Natural killer cell (primary cell): ENCODE results near the gene DNAH11. TPM values are rescaled to one million over a fixed set of nuclear protein-coding genes. Genes with fewer than 3 reads are reported as not detected.

ENCODE experiments used
- ATAC-seq, 3 donors: fragments of 150-1000 bp in 2 of 3; fragments of 200-7000 bp in 1 of 3; cut with Tn5 transposase; 1 replicate in 1 of 3; 2 replicates in 2 of 3; pipeline ENCODE4 v1.10.0; 2021; ENCODE audit warnings: mild to moderate bottlenecking in 2 of 3, moderate library complexity in 2 of 3
- DNase-seq, 2 donors: peaks; one replicate each; pipeline versions ENCODE4 v3.0.0 to v3.0.0-alpha.2; 2013 to 2021; ENCODE audit warnings: mixed read lengths in 1 of 2
- H3K27ac ChIP-seq: one replicate; pipeline ENCODE4 v1.5.1; 2013; ENCODE audit warnings: mild to moderate bottlenecking, low read length
- H3K27me3 ChIP-seq: one replicate; pipeline ENCODE4 v1.6.1; 2013; ENCODE audit warnings: low read length; ENCODE audit not compliant: control insufficient read depth, insufficient read depth
- H3K36me3 ChIP-seq: one replicate; pipeline ENCODE4 v1.6.1; 2013; ENCODE audit warnings: low read length; ENCODE audit not compliant: control insufficient read depth, insufficient read depth
- H3K4me1 ChIP-seq: one replicate; pipeline ENCODE4 v1.6.1; 2013; ENCODE audit warnings: low read length; ENCODE audit not compliant: control insufficient read depth, insufficient read depth
- H3K4me3 ChIP-seq: one replicate; pipeline ENCODE4 v1.5.1; 2013; ENCODE audit warnings: low read length
- H3K9me3 ChIP-seq: one replicate; pipeline ENCODE4 v1.6.1; 2013; ENCODE audit warnings: low read length; ENCODE audit not compliant: control insufficient read depth, insufficient read depth
- H3K27ac Mint-ChIP-seq, 2 donors: one replicate each; pipeline ENCODE4 v1.8.0; 2022; ENCODE audit warnings: mild to moderate bottlenecking in 2 of 2, mixed read lengths in 2 of 2, moderate library complexity in 1 of 2
- H3K27me3 Mint-ChIP-seq, 2 donors: one replicate each; pipeline ENCODE4 v1.8.0; 2022; ENCODE audit warnings: low read depth in 2 of 2, mixed read lengths in 2 of 2
- H3K36me3 Mint-ChIP-seq: one replicate; pipeline ENCODE4 v1.8.0; 2022; ENCODE audit warnings: mixed read lengths
- H3K4me1 Mint-ChIP-seq, 2 donors: one replicate each; pipeline ENCODE4 v1.8.0; 2022; ENCODE audit warnings: mixed read lengths in 2 of 2
- H3K4me3 Mint-ChIP-seq: one replicate; pipeline ENCODE4 v1.8.0; 2022; ENCODE audit warnings: mild to moderate bottlenecking, moderate library complexity, mixed read lengths
- H3K9me3 Mint-ChIP-seq, 2 donors: one replicate each; pipeline ENCODE4 v1.8.0; 2022; ENCODE audit warnings: mixed read lengths in 2 of 2
- WGBS: methylation state at CpG from one replicate; pipeline ENCODE4 v1.1.7; 2013; ENCODE audit warnings: missing lambda C conversion rate; ENCODE audit not compliant: insufficient coverage; 5-methylcytosine and 5-hydroxymethylcytosine counted together
- intact Hi-C: fragments of 100-400 bp; cut with micrococcal nuclease; formaldehyde crosslinking; loops from one replicate; pipeline ENCODE4 v1.14.2; 2022
- total RNA-seq, 4 donors: library from RNA; stranded (reverse); fragments of 120-200 nt in 1 of 4; gene quantifications; one replicate each; pipeline versions ENCODE4 v1.2.3 to v1.2.4, GENCODE V29; 2013 to 2022
- TF ChIP-seq, protein P1 (sequence below): fragments of 200-600 bp; IDR thresholded peaks from one replicate; pipeline ENCODE4 v1.8.0; 2022; ENCODE audit warnings: antibody characterized with exemption

The DNAH11 gene
- total RNA-seq, 3 donors from 2014 or later (not counting 1 experiment from before 2014, with no cell fraction given), result 0.09 to 0.48 (median 0.39) TPM

- Histone ChIP-seq H3K27me3 (no peaks in the 10 kb centered on the region), H3K27ac (no peak overlapping the region), H3K4me3 (no peak overlapping the region), H3K4me1 (no peaks in the 10 kb centered on the region), H3K9me3 (no peaks in the 10 kb centered on the region), H3K36me3 (no peaks in the 10 kb centered on the region)
- Mint-ChIP-seq H3K4me3 (no peak overlapping the region), H3K36me3 (no peaks in the 10 kb centered on the region), H3K27me3 (no peaks in the 10 kb centered on the region), H3K27ac (no peak overlapping the region), H3K9me3 (no peaks in the 10 kb centered on the region), H3K4me1 (no peaks in the 10 kb centered on the region)
- WGBS, result 73% methylated on average over 1 of the region's 1 CpG
- ATAC-seq (no peak), DNase-seq (no peak)
- TF ChIP-seq, protein P1, sequence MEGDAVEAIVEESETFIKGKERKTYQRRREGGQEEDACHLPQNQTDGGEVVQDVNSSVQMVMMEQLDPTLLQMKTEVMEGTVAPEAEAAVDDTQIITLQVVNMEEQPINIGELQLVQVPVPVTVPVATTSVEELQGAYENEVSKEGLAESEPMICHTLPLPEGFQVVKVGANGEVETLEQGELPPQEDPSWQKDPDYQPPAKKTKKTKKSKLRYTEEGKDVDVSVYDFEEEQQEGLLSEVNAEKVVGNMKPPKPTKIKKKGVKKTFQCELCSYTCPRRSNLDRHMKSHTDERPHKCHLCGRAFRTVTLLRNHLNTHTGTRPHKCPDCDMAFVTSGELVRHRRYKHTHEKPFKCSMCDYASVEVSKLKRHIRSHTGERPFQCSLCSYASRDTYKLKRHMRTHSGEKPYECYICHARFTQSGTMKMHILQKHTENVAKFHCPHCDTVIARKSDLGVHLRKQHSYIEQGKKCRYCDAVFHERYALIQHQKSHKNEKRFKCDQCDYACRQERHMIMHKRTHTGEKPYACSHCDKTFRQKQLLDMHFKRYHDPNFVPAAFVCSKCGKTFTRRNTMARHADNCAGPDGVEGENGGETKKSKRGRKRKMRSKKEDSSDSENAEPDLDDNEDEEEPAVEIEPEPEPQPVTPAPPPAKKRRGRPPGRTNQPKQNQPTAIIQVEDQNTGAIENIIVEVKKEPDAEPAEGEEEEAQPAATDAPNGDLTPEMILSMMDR, result no peak
- intact Hi-C loops, result no loop called here
Measured at GRCh38 chr7:21746949-21747348, 204.1 kb downstream of the DNAH11 start.

DNA sequence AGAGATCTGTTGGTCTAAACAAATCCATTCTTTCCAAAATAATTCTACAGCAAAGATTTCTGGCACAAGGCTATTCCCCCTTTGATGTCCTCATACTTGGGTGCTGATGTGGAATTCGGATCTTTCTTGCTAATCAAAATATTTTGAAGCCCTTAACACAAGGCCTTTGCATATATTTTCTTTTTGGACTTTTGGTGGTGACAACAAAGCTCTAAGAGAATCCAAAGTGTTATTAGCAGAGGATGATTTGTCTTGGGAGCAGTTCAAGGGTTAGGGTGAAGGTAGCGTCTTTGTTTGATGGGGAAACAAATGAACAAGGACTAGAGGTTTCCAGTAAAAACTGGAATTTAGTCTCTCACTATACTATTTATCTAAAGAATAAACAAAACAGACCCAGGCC, 205.0 kb downstream of the DNAH11 start:
- no peaks in the 10 kb centered on the region for H3K36me3 Mint-ChIP-seq
- H3K4me1 Mint-ChIP-seq, result no peaks in the 10 kb centered on the region
- no peaks in the 10 kb centered on the region for H3K27me3 ChIP-seq
- H3K4me3 Mint-ChIP-seq, result no peak overlapping the region
- no peak overlapping the region for H3K4me3 ChIP-seq
- H3K9me3 ChIP-seq, result no peaks in the 10 kb centered on the region
- no peaks in the 10 kb centered on the region for H3K4me1 ChIP-seq
- H3K9me3 Mint-ChIP-seq, result no peaks in the 10 kb centered on the region
- no peak for ATAC-seq
- no peak for DNase-seq
- no peak overlapping the region for H3K27ac ChIP-seq
- no peaks in the 10 kb centered on the region for H3K36me3 ChIP-seq
- TF ChIP-seq, protein P1, result no peak
- intact Hi-C loops, result no loop called here
- WGBS, result 86% methylated on average over 1 of the region's 2 CpGs
- no peaks in the 10 kb centered on the region for H3K27me3 Mint-ChIP-seq
- no peak overlapping the region for H3K27ac Mint-ChIP-seq

- Mint-ChIP-seq H3K9me3 (no peaks in the 10 kb centered on the region), H3K4me3 (no peak overlapping the region), H3K27ac (no peak overlapping the region), H3K27me3 (peaks cover 0 to 12% of the 10 kb centered on the region in 2 donors), H3K36me3 (no peaks in the 10 kb centered on the region), H3K4me1 (no peaks in the 10 kb centered on the region)
- intact Hi-C loops, result no loop called here
- Histone ChIP-seq H3K4me3 (no peak overlapping the region), H3K27me3 (no peaks in the 10 kb centered on the region), H3K9me3 (no peaks in the 10 kb centered on the region), H3K27ac (no peak overlapping the region), H3K4me1 (no peaks in the 10 kb centered on the region), H3K36me3 (no peaks in the 10 kb centered on the region)
- WGBS, result 92% methylated on average over 9 of the region's 9 CpGs
- TF ChIP-seq, protein P1, result no peak
- DNase-seq (no peak), ATAC-seq (no peak)
Measured at GRCh38 chr7:21749378-21749777, 206.5 kb downstream of the DNAH11 start.

DNA sequence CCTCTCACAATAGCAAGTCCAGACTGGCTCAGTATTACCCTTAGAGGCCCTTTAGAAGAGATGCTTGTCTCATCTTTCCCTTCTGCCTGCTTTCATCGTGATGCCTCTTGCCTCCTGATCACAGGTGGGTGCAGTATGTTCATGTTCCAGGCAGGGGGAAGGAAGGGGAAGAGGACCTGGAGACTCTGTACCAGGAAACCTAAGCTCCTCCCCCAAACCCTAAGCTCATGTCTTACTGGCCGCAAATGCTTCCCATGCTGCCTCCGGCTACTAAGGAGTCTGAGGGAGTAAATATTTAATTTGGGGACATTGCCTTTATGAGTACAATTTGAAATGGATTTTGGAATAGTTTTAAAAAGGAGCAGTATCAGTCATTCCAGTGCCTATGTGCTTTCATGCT, 210.2 kb downstream of the DNAH11 start:
- Mint-ChIP-seq H3K27ac (no peak overlapping the region), H3K9me3 (no peaks in the 10 kb centered on the region), H3K4me1 (no peaks in the 10 kb centered on the region), H3K27me3 (peaks cover 12 to 36% of the 10 kb centered on the region in 2 donors), H3K4me3 (no peak overlapping the region), H3K36me3 (no peaks in the 10 kb centered on the region)
- DNase-seq (no peak), ATAC-seq (no peak)
- intact Hi-C loops, result no loop called here
- Histone ChIP-seq H3K36me3 (no peaks in the 10 kb centered on the region), H3K27ac (no peak overlapping the region), H3K9me3 (no peaks in the 10 kb centered on the region), H3K4me3 (no peak overlapping the region), H3K27me3 (no peaks in the 10 kb centered on the region), H3K4me1 (no peaks in the 10 kb centered on the region)
- TF ChIP-seq, protein P1, result no peak
- 80% methylated on average over 1 of the region's 3 CpGs for WGBS
